RWPE2 (cell line): Measurements from ENCODE around the gene DPT.

Source experiments
- ATAC-seq: fragments of 200-7000 bp; cut with Tn5 transposase; 3 replicates; pipeline ENCODE4 v1.9.1; 2021; ENCODE audit warnings: low read depth
- DNase-seq: peaks from one replicate; pipeline ENCODE4 v3.0.0-alpha.2; 2020; ENCODE audit warnings: low spot score
- H3K27ac ChIP-seq: fragments of 450-650 bp; 2 replicates; pipeline ENCODE4 v1.5.1; 2017; ENCODE audit warnings: mild to moderate bottlenecking; ENCODE audit not compliant: poor library complexity, severe bottlenecking
- H3K27me3 ChIP-seq: fragments of 250-450 bp; sonication (Bioruptor Pico); 2 replicates; pipeline ENCODE4 v1.5.1; 2021; ENCODE audit warnings: mild to moderate bottlenecking, moderate library complexity; ENCODE audit not compliant: insufficient read depth, poor library complexity, severe bottlenecking
- H3K36me3 ChIP-seq: fragments of 250-450 bp; sonication (Bioruptor Pico); 2 replicates; pipeline ENCODE4 v1.5.1; 2020; ENCODE audit warnings: low read depth, mild to moderate bottlenecking, moderate library complexity
- H3K4me1 ChIP-seq: fragments of 250-450 bp; sonication (Bioruptor Pico); 2 replicates; pipeline ENCODE4 v1.5.1; 2021; ENCODE audit warnings: mild to moderate bottlenecking, moderate library complexity; ENCODE audit not compliant: insufficient read depth, poor library complexity, severe bottlenecking
- H3K4me3 ChIP-seq: fragments of 250-450 bp; sonication (Bioruptor Pico); 2 replicates; pipeline ENCODE4 v1.5.1; 2021; ENCODE audit warnings: mild to moderate bottlenecking, moderate library complexity; ENCODE audit not compliant: severe bottlenecking
- H3K9me3 ChIP-seq: fragments of 250-450 bp; sonication (Bioruptor Pico); 2 replicates; pipeline ENCODE4 v1.5.1; 2021; ENCODE audit warnings: mild to moderate bottlenecking, moderate library complexity; ENCODE audit not compliant: severe bottlenecking
- TF ChIP-seq, protein P1 (sequence below): fragments of 450-650 bp; IDR thresholded peaks from one replicate; pipeline ENCODE4 v1.5.1; 2017; ENCODE audit warnings: mild to moderate bottlenecking, moderate library complexity; ENCODE audit not compliant: poor library complexity, severe bottlenecking

DPT gene

DNA sequence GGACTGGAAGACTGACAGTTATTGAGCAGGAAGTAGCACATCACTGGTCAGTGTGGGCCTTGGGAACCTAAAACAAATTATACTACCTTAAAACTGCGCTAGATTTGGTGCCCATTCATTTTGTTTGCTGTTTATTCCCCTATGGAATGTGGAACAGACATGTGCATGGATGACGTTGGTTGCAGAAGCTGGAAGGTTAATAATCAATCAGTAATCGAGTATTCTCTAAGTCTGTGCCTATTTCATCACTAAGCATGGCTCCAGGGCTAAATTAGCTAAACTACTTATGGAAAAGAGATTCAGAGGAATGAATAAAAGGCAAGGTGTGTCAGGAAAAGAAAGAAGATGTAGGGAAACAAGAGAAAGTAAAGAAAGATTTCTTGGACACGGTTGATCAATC is 33.5 kb upstream of the DPT start:
- Histone ChIP-seq H3K9me3 (no peaks in the 10 kb centered on the region), H3K36me3 (no peaks in the 10 kb centered on the region), H3K27me3 (no peaks in the 10 kb centered on the region), H3K4me3 (no peak overlapping the region), H3K27ac (no peak overlapping the region), H3K4me1 (peaks cover 5% of the 10 kb centered on the region)
- DNase-seq (no peak), ATAC-seq (no peak)
- TF ChIP-seq, protein P1, sequence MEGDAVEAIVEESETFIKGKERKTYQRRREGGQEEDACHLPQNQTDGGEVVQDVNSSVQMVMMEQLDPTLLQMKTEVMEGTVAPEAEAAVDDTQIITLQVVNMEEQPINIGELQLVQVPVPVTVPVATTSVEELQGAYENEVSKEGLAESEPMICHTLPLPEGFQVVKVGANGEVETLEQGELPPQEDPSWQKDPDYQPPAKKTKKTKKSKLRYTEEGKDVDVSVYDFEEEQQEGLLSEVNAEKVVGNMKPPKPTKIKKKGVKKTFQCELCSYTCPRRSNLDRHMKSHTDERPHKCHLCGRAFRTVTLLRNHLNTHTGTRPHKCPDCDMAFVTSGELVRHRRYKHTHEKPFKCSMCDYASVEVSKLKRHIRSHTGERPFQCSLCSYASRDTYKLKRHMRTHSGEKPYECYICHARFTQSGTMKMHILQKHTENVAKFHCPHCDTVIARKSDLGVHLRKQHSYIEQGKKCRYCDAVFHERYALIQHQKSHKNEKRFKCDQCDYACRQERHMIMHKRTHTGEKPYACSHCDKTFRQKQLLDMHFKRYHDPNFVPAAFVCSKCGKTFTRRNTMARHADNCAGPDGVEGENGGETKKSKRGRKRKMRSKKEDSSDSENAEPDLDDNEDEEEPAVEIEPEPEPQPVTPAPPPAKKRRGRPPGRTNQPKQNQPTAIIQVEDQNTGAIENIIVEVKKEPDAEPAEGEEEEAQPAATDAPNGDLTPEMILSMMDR, result no peak

DNA sequence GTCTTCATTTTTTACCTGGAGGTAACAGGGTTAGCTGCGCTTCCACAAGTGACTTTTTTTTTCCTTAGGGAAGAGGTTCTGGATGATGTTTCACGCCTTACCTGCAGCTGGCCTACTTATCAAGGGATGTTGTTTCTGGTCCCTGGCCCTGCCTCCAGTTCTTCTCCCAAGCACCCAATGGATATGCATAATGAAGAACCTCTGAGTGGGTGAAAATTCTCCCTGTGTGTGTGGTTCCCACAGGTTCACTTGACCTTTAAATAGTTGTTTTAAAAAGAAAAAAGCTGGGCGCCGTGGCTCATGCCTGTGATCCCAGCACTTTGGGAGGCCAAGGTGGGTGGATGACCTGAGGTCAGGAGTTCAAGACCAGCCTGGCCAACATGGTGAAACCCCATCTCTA is 31.8 kb upstream of the DPT start:
- H3K4me1 ChIP-seq, result peaks cover 5% of the 10 kb centered on the region
- no peak overlapping the region for H3K4me3 ChIP-seq
- no peaks in the 10 kb centered on the region for H3K27me3 ChIP-seq
- DNase-seq (no peak), ATAC-seq (no peak)
- no peak overlapping the region for H3K27ac ChIP-seq
- H3K9me3 ChIP-seq, result no peaks in the 10 kb centered on the region
- no peaks in the 10 kb centered on the region for H3K36me3 ChIP-seq
- TF ChIP-seq, protein P1, result no peak

DNA sequence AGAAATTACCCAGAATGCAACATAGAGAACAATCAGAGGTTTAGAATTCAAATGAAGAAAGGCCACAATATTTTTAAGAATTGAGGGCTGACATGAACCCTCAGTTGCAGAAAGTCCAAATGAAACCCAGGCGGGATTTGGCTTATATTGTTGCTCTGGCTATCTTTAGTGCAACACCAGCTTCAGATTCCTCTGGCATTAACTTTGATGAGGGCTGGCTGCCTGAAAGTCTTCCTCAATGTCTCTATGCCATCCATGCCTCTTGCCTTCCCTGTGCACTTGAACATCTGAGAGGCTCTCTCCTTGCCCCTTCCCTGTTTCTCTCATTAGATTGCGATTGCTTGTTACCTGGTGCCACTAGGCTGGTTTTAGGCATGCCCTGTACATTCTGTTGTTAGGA is 31.2 kb upstream of the DPT start:
- ATAC-seq (no peak), DNase-seq (no peak)
- Histone ChIP-seq H3K36me3 (no peaks in the 10 kb centered on the region), H3K9me3 (no peaks in the 10 kb centered on the region), H3K27me3 (no peaks in the 10 kb centered on the region), H3K4me3 (no peak overlapping the region), H3K27ac (no peak overlapping the region), H3K4me1 (peaks cover 5% of the 10 kb centered on the region)
- TF ChIP-seq, protein P1, result no peak

DNA sequence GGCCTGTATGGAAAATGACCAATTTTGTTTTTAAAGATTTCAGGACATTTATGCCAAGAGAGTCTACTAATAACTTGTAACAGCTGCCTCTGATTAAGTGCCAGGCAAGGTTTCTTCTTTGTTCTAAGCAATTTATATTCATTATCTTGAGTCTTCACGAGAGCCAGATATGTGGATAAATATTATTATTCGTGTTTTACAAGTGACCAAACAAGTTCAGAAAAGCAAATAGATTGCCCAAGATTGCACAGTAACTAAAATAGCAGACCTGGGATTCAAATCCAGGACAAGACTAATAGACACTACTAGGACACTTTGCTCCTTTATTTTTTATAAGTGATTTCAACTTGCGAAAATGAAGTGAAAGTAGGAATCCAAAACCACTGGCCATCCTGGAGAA is 30.1 kb upstream of the DPT start:
- Histone ChIP-seq H3K27ac (no peak overlapping the region), H3K36me3 (no peaks in the 10 kb centered on the region), H3K4me1 (peaks cover 5% of the 10 kb centered on the region), H3K4me3 (no peak overlapping the region), H3K27me3 (no peaks in the 10 kb centered on the region), H3K9me3 (no peaks in the 10 kb centered on the region)
- DNase-seq, result no peak
- no peak for ATAC-seq
- TF ChIP-seq, protein P1, result no peak

DNA sequence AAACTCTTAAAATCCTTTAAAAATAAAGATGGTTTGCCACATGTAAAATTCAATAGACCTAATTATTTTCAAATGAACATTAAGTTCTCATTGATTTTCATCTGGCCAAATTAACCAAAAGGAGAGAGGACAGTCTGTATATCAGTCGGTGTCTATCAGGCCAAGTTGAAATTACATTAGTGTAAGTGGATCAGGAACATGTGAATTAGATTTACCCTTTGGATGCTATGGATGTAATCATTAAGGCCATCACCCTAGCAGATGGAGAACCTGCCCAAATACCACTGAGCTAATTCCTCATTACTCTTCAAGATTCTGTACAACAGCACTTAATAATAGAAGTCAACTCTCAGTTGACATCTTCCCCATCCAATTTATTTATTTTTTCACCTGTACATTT is 29.5 kb upstream of the DPT start:
- DNase-seq, result no peak
- H3K27ac ChIP-seq, result no peak overlapping the region
- no peaks in the 10 kb centered on the region for H3K36me3 ChIP-seq
- no peaks in the 10 kb centered on the region for H3K27me3 ChIP-seq
- TF ChIP-seq, protein P1, result no peak
- no peak for ATAC-seq
- H3K4me1 ChIP-seq, result peaks cover 5% of the 10 kb centered on the region
- H3K9me3 ChIP-seq, result no peaks in the 10 kb centered on the region
- no peak overlapping the region for H3K4me3 ChIP-seq
